ENCODE results near the gene GULP1. TPM values are rescaled to one million over a fixed set of nuclear protein-coding genes. Genes with fewer than 3 reads are reported as not detected.
A peak's percentile ranks its signal among the peaks of the same experiment; 100 is the strongest.
"Not testable (repeated sequence)": the region's sequence is repeated elsewhere in the genome, so short reads cannot be mapped to it uniquely, and the experiment has no call there.

Gene GULP1
- total RNA-seq, 1 donor from 2014 or later: 39.1 TPM

- no peak overlapping the region for H3K4me3 Mint-ChIP-seq
- H3K27me3 Mint-ChIP-seq (ENCODE audit: low read depth): no peaks in the 10 kb centered on the region
- H3K4me1 Mint-ChIP-seq: peaks cover 10% of the 10 kb centered on the region
- DNase-seq (ENCODE audit: low read depth, low spot score): no peak
- TF ChIP-seq CTCF (conservative IDR thresholded peaks at IDR 0.05): no peak
- H3K36me3 Mint-ChIP-seq (ENCODE audit: low read depth): peaks cover 49% of the 10 kb centered on the region
- peaks cover 27% of the 10 kb centered on the region for H3K9me3 Mint-ChIP-seq
- no peak overlapping the region for H3K27ac Mint-ChIP-seq (ENCODE audit: unreplicated experiment)
These were observed 167.4 kb downstream of the GULP1 start for GRCh38 chr2:188459061-188459460.

GRCh38 chr2:188466078-188466477 is 174.4 kb downstream of the GULP1 start:
- peaks cover 35% of the 10 kb centered on the region for H3K36me3 Mint-ChIP-seq (ENCODE audit: low read depth)
- not testable (repeated sequence) for H3K27me3 Mint-ChIP-seq (ENCODE audit: low read depth); H3K27ac Mint-ChIP-seq (ENCODE audit: unreplicated experiment); H3K4me3 Mint-ChIP-seq; DNase-seq (ENCODE audit: low read depth, low spot score)
- peaks cover 12% of the 10 kb centered on the region for H3K4me1 Mint-ChIP-seq
- peaks cover 18% of the 10 kb centered on the region for H3K9me3 Mint-ChIP-seq

GRCh38 chr2:188466761-188467160 is 175.1 kb downstream of the GULP1 start:
- Mint-ChIP-seq H3K4me3 (no peak overlapping the region), H3K9me3 (peaks cover 21% of the 10 kb centered on the region), H3K27ac (ENCODE audit: unreplicated experiment) (no peak overlapping the region), H3K27me3 (ENCODE audit: low read depth) (no peaks in the 10 kb centered on the region), H3K36me3 (ENCODE audit: low read depth) (peaks cover 34% of the 10 kb centered on the region), H3K4me1 (peaks cover 12% of the 10 kb centered on the region)
- no peak for TF ChIP-seq CTCF (conservative IDR thresholded peaks at IDR 0.05)
- no peak for DNase-seq (ENCODE audit: low read depth, low spot score)

GRCh38 chr2:188471166-188471565 is 179.5 kb downstream of the GULP1 start:
- H3K9me3 Mint-ChIP-seq: peaks cover 21% of the 10 kb centered on the region
- H3K4me1 Mint-ChIP-seq: peaks cover 6% of the 10 kb centered on the region
- peaks cover 22% of the 10 kb centered on the region for H3K36me3 Mint-ChIP-seq (ENCODE audit: low read depth)
- H3K4me3 Mint-ChIP-seq: no peak overlapping the region
- no peaks in the 10 kb centered on the region for H3K27me3 Mint-ChIP-seq (ENCODE audit: low read depth)
- TF ChIP-seq CTCF (conservative IDR thresholded peaks at IDR 0.05): no peak
- no peak for DNase-seq (ENCODE audit: low read depth, low spot score)
- no peak overlapping the region for H3K27ac Mint-ChIP-seq (ENCODE audit: unreplicated experiment)

GRCh38 chr2:188473306-188473705 is 181.6 kb downstream of the GULP1 start:
- no peaks in the 10 kb centered on the region for H3K27me3 Mint-ChIP-seq (ENCODE audit: low read depth)
- H3K9me3 Mint-ChIP-seq: peaks cover 21% of the 10 kb centered on the region
- TF ChIP-seq CTCF (conservative IDR thresholded peaks at IDR 0.05): no peak
- peaks cover 22% of the 10 kb centered on the region for H3K36me3 Mint-ChIP-seq (ENCODE audit: low read depth)
- no peak for DNase-seq (ENCODE audit: low read depth, low spot score)
- H3K4me3 Mint-ChIP-seq: no peak overlapping the region
- peak overlapping the region; percentile 53 for H3K27ac Mint-ChIP-seq (ENCODE audit: unreplicated experiment)
- H3K4me1 Mint-ChIP-seq: peaks cover 12% of the 10 kb centered on the region

GRCh38 chr2:188474316-188474715 is 182.6 kb downstream of the GULP1 start:
- no peak for DNase-seq (ENCODE audit: low read depth, low spot score)
- H3K27me3 Mint-ChIP-seq (ENCODE audit: low read depth): no peaks in the 10 kb centered on the region
- H3K36me3 Mint-ChIP-seq (ENCODE audit: low read depth): peaks cover 15% of the 10 kb centered on the region
- H3K9me3 Mint-ChIP-seq: peaks cover 17% of the 10 kb centered on the region
- TF ChIP-seq CTCF (conservative IDR thresholded peaks at IDR 0.05): no peak
- H3K4me1 Mint-ChIP-seq: peaks cover 20% of the 10 kb centered on the region
- H3K27ac Mint-ChIP-seq (ENCODE audit: unreplicated experiment): no peak overlapping the region
- no peak overlapping the region for H3K4me3 Mint-ChIP-seq

All from neural crest cell (in vitro differentiated cells).